K562 treated with DMSO at 1 percent for 24 hours (cell line): ENCODE measurements around the gene LCMT2. TPM values are rescaled to one million over a fixed set of nuclear protein-coding genes. Genes with fewer than 3 reads are reported as not detected.

Source experiments
- total RNA-seq: library from RNA; unstranded; fragments of 300-600 nt; gene quantifications from 2 replicates; pipeline ENCODE4 v1.2.3, GENCODE V29; 2022; ENCODE audit warnings: low read depth; ENCODE audit not compliant: insufficient read depth

The LCMT2 gene
- total RNA-seq: 5.9 and 6.3 TPM in 2 replicates

GRCh38 chr15:43329960-43330779 is at the start of gene LCMT2:
Gene LCMT2, minus strand, starts transcription at chr15:43330573. Its CDS starts 84 bp downstream, at chr15:43330489.

GRCh38 chr15:43370975-43371974 is 40.9 kb upstream of the LCMT2 start, which contains the start of the genes TUBGCP4 and ZSCAN29:
Gene TUBGCP4, plus strand, starts transcription at chr15:43371101. Its CDS starts 254 bp downstream, at chr15:43371355.
Gene ZSCAN29, minus strand, starts transcription at chr15:43371043. Its CDS starts 1,130 bp downstream, at chr15:43369913.

GRCh38 chr15:43302205-43302817 is 28.1 kb downstream of the LCMT2 start, which contains the start of gene TGM7:
Gene TGM7, minus strand, starts transcription at chr15:43302255.

Other genes with a start within 250 kb of the LCMT2 start
- 6.6 and 8.5 TPM in 2 replicates for gene UBR1, start 224.5 kb downstream of the LCMT2 start, total RNA-seq
- 11.0 and 11.9 TPM in 2 replicates for gene TMEM62, start 197.0 kb downstream of the LCMT2 start, total RNA-seq
- 95.5 and 98.6 TPM in 2 replicates for gene CCNDBP1, start 145.2 kb downstream of the LCMT2 start, total RNA-seq
- gene EPB42, start 109.6 kb downstream of the LCMT2 start, total RNA-seq: 0.67 and 0.90 TPM in 2 replicates
- not detected in 2 replicates for gene TGM5, start 63.6 kb downstream of the LCMT2 start, total RNA-seq
- not detected in 2 replicates for gene TGM7, start 28.3 kb downstream of the LCMT2 start, total RNA-seq
- gene ZSCAN29, start 40.5 kb upstream of the LCMT2 start, total RNA-seq: 16.4 and 19.4 TPM in 2 replicates
- gene TUBGCP4, start 40.5 kb upstream of the LCMT2 start, total RNA-seq: 24.6 and 27.8 TPM in 2 replicates
- gene TP53BP1, start 162.6 kb upstream of the LCMT2 start, total RNA-seq: 25.1 and 27.4 TPM in 2 replicates
- 24.5 and 26.4 TPM in 2 replicates for gene MAP1A, start 187.0 kb upstream of the LCMT2 start, total RNA-seq